Stimulated activated CD4-positive, alpha-beta T cell treated with anti-CD3 and anti-CD28 coated beads, Interleukin-4, amount 100 ng/mL, for 1 hour (primary cell): ENCODE results near the gene NCOR2.

Experiments
- DNase-seq: peaks from one replicate; pipeline ENCODE4 v3.0.0-alpha.2; 2020

The NCOR2 gene

GRCh38 chr12:124542021-124542949 lies 25.1 kb downstream of the NCOR2 start:
- DNase-seq = no peak

GRCh38 chr12:124541322-124541721 lies 26.1 kb downstream of the NCOR2 start:
- no peak for DNase-seq

- no peak for DNase-seq
Observed at GRCh38 chr12:124539084-124540041, 28.0 kb downstream of the NCOR2 start.

- DNase-seq = no peak
Observed at GRCh38 chr12:124538194-124539082, 29.0 kb downstream of the NCOR2 start.

- no peak for DNase-seq
Observed at GRCh38 chr12:124537525-124538193, 29.8 kb downstream of the NCOR2 start.

DNA sequence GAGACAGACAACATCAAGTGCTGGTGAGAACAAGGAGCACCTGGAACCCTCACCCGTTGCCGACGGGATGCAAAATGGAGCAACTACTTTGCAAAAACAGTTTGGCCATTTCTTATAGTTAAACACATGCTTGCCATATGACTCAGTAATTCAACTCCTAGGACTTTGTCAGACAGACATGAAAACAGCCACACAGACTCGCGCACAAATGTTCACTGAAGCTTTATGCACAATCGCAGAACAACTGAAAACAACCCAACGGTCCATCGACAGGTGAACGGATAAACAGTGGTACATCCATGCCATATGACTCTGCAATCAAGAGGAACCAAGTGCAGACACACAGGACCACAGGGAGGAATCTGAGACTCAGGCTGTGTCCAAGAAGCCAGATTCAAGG lies 30.8 kb downstream of the NCOR2 start:
- no peak for DNase-seq

DNA sequence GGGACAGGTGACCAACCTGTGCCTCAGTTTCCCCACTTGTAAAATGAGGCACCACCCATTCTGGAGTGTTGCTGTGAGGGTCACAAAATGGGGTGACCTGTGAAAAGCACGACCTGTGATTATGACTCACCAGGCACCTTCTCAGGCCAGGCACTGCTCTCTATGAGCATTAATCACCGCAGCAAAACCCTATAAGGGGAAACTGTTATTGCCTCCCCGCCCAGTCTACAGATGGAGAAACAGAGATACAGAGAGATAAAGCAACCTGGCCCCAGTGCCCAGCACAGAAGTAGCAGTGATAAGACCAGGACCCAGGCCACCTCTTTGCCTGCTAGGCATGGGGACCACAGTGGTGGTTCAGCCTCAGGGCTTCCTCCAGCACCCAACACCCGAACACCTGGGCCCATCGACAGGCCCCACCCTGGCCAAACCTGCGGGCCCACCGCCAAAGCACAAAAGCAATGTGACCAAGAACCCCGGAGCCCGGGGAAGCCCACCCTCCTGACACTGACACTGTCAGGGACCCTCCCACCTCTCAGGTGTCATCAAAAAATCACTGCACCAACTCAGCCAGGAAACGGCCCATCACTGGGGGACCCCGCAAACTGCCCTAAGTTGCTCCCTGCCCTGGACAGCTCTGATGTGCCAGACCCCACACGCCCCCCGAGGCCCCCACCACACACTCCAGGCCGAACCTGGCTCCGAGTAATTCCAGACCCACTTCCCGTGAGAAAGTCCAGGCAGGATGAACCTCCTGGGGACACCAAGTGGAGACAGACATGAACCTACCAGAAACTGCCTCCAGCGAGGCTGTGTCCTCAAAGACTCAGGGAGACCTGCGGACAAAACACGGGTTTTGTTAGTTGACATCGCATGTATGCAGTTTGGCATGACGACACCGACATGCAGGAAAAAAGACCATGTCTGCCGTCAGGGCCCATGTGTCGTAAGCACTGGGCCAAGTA lies 32.4 kb downstream of the NCOR2 start:
- DNase-seq = no peak

- DNase-seq = no peak
Observed at GRCh38 chr12:124533456-124533855, 34.0 kb downstream of the NCOR2 start.

- no peak for DNase-seq
Observed at GRCh38 chr12:124532967-124533366, 34.4 kb downstream of the NCOR2 start.

- no peak for DNase-seq
Observed at GRCh38 chr12:124532331-124532750, 35.1 kb downstream of the NCOR2 start.

DNA sequence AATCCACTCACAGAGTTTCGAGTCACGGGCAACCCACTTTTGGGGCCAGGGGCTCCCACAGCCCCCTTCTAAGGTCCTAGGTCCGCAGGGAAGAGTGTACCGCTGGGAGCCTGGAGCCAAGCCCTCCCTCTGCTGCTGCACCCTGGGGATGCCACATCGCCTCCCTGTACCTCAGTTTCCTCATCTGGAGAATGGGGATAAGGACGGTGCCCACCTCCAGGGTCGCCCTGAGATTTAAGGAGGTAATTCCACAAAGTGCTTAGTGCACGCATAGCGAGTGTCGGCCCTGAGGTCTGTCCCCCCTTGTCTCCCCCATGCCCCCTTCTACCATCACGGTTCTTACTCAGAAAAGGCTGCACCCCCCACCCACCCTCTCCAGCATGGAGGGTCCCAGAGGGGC lies 35.5 kb downstream of the NCOR2 start:
- DNase-seq = no peak

GRCh38 chr12:124531281-124531745 lies 36.1 kb downstream of the NCOR2 start:
- no peak for DNase-seq

GRCh38 chr12:124530637-124531263 lies 36.7 kb downstream of the NCOR2 start:
- no peak for DNase-seq

GRCh38 chr12:124529565-124530276 lies 37.7 kb downstream of the NCOR2 start:
- no peak for DNase-seq

GRCh38 chr12:124527861-124528561 lies 39.4 kb downstream of the NCOR2 start:
- no peak for DNase-seq

DNA sequence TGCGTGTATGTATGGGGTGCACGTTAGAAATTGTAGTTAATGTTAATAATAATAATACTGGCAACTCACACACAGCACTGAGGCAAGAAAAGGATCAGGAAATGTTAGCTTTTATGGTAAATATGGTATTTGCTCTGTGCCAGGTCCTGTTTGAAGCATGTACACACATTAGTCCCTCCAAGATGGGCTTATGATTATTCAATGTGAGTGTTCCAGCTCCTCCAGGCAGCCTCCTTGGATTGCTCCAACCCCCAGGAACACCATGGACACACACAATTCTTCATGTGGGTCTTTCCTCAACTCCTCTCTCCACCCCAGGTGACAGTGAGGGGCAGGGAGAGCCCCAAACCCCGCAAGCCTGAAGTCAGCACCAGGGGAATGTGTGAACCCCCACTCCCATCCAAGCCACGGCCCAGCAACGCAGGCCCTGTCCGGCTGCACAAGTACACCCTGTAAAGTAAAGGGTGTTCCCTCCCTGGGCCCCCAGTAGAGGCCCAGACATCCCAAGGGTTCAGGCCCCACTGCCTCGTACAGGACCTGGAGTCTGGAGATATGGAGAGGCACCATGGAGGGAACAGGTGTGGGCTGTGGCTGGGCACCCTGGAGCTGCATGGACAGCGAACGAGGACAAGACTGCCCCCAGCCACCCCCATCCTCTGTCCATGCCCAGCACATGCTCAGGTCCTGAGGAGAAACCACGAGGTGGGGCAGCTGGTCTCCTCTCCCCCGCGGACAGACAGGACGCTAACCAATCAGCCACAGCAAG lies 41.3 kb downstream of the NCOR2 start:
- DNase-seq = no peak

- no peak for DNase-seq
Observed at GRCh38 chr12:124525455-124525854, 42.0 kb downstream of the NCOR2 start.
